ENCODE results near the gene CDON. TPM values are rescaled to one million over a fixed set of nuclear protein-coding genes. Genes with fewer than 3 reads are reported as not detected.
"Not testable (repeated sequence)": the region's sequence is repeated elsewhere in the genome, so short reads cannot be mapped to it uniquely, and the experiment has no call there.

The CDON gene
- total RNA-seq, 2 experiments from 2014 or later = 1.7 to 1.8 TPM

GRCh38 chr11:125987066-125987641 is 75.5 kb downstream of the CDON start:
- DNase-seq = no peak
- ChIA-PET CTCF (no interaction called here), POLR2A (no interaction called here)
- H3K27ac Mint-ChIP-seq = no peak overlapping the region
- H3K27me3 Mint-ChIP-seq = peaks cover 10% of the 10 kb centered on the region
- no peaks in the 10 kb centered on the region for H3K9me3 Mint-ChIP-seq
- H3K4me1 Mint-ChIP-seq = peaks cover 8% of the 10 kb centered on the region
- H3K36me3 Mint-ChIP-seq (ENCODE audit: low read depth) = no peaks in the 10 kb centered on the region
- H3K4me3 Mint-ChIP-seq = no peak overlapping the region

DNA sequence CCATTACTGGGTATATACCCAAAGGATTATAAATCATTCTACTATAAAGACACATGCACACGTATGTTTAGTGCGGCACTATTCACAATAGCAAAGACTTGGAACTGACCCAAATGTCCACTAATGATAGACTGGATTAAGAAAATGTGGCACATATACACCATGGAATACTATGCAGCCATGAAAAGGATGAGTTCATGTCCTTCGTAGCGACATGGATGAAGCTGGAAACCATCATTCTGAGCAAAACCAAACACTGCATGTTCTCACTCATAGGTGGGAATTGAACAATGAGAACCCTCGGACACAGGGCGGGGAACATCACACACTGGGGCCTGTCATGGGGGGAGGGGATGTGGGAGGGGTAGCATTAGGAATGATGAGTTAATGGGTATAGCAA is 76.7 kb downstream of the CDON start:
- CTCF ChIA-PET = not testable (repeated sequence)

GRCh38 chr11:125982348-125982730 is 80.3 kb downstream of the CDON start:
- Mint-ChIP-seq H3K4me1 (no peaks in the 10 kb centered on the region), H3K27me3 (no peaks in the 10 kb centered on the region), H3K27ac (no peak overlapping the region), H3K36me3 (ENCODE audit: low read depth) (no peaks in the 10 kb centered on the region), H3K9me3 (no peaks in the 10 kb centered on the region), H3K4me3 (no peak overlapping the region)
- DNase-seq = no peak
- CTCF ChIA-PET = interaction anchor here (0.7 kb wide), 1 partner anchor 17 kb away, joined by 3 read pairs; no protein-coding TSS in a partner anchor
- POLR2A ChIA-PET = no interaction called here

More for the DNA sequence above, 76.7 kb downstream of the CDON start:
- H3K9me3 Mint-ChIP-seq; H3K4me1 Mint-ChIP-seq; H3K4me3 Mint-ChIP-seq; H3K27ac Mint-ChIP-seq; POLR2A ChIA-PET; DNase-seq; H3K36me3 Mint-ChIP-seq (ENCODE audit: low read depth): not testable (repeated sequence)
- peaks cover 10% of the 10 kb centered on the region for H3K27me3 Mint-ChIP-seq

DNA sequence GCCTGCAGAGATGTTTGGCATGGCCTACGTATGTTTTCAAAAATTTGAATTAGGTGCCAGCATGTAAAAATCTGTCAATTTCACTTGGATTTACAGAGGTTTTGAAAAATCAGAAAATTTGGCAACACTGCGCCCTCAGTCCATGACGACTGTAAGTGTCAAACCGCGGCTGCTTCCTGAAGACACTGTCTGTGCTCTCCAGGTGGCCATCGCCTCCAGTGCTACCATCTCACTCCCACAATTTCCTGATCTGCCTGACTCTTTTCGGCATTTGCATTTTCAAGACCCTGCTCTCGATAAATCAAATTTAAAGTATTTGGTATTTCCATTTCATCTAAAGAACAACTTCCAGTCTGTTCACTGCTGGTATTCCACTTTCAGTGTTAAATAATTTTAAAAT is 82.2 kb downstream of the CDON start:
- no peaks in the 10 kb centered on the region for H3K36me3 Mint-ChIP-seq (ENCODE audit: low read depth)
- no peaks in the 10 kb centered on the region for H3K9me3 Mint-ChIP-seq
- no peaks in the 10 kb centered on the region for H3K4me1 Mint-ChIP-seq
- no peaks in the 10 kb centered on the region for H3K27me3 Mint-ChIP-seq
- H3K27ac Mint-ChIP-seq = no peak overlapping the region
- POLR2A ChIA-PET = no interaction called here
- H3K4me3 Mint-ChIP-seq = no peak overlapping the region
- no peak for DNase-seq
- CTCF ChIA-PET = no interaction called here

- Mint-ChIP-seq H3K27ac (no peak overlapping the region), H3K36me3 (ENCODE audit: low read depth) (no peaks in the 10 kb centered on the region), H3K4me1 (no peaks in the 10 kb centered on the region), H3K27me3 (no peaks in the 10 kb centered on the region), H3K4me3 (no peak overlapping the region), H3K9me3 (no peaks in the 10 kb centered on the region)
- no peak for DNase-seq
- ChIA-PET POLR2A (no interaction called here), CTCF (interaction anchor here (0.9 kb wide), 1 partner anchor 214 kb away, joined by 3 read pairs; no protein-coding TSS in a partner anchor)
Measured at GRCh38 chr11:125979511-125979910, 83.2 kb downstream of the CDON start.

- CTCF ChIA-PET = no interaction called here
- Mint-ChIP-seq H3K9me3 (no peaks in the 10 kb centered on the region), H3K4me1 (no peaks in the 10 kb centered on the region), H3K36me3 (ENCODE audit: low read depth) (no peaks in the 10 kb centered on the region), H3K4me3 (no peak overlapping the region), H3K27me3 (no peaks in the 10 kb centered on the region), H3K27ac (no peak overlapping the region)
- no peak for DNase-seq
- POLR2A ChIA-PET = no interaction called here
Measured at GRCh38 chr11:125978778-125979407, 83.8 kb downstream of the CDON start.

DNA sequence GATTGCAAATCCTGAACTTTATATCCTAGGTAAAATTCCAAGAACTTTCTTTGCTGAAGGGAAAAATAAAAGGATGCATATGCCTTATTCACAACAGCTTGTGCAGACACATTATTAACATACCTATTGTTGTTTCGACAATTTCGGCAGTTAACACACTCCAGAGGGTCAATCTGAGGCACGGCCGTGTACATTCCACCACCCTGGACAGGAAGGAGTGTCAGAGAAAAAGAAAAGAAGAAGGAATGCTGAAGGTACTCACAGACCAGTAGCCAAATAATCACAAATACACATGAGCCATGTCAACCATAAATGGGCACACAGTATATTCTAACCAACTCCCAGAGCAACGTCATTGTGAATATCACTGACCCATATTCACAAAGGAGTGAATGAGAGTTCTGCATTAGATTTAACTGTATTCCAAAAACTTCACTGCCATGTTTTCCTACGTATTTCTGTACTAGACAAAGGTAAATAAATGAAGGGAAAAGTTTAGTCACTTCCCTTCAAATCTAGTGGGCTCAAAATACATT is 84.4 kb downstream of the CDON start:
- POLR2A ChIA-PET = no interaction called here

DNA sequence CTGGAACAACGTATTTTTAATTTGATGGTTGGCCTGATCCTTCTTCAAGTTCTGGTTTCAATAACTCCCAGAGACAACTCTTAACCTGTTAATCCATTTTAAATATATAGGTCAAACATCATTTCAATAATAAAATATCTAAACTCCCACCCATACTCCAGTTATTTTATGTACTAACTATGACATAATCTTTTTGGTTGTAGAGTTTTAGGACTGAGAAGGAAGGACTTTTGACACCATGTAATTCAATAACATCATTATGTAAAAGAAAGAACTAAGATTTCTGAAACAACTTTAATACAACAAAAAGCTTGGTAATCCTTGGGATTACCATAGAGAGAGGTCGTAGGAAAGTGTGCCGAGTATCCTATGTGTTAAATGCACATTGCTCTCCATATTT is 85.3 kb downstream of the CDON start:
- ChIA-PET CTCF (no interaction called here), POLR2A (no interaction called here)
- H3K27me3 Mint-ChIP-seq = no peaks in the 10 kb centered on the region

More for the DNA sequence above, 84.4 kb downstream of the CDON start:
- Mint-ChIP-seq H3K27ac (no peak overlapping the region), H3K4me3 (no peak overlapping the region), H3K9me3 (no peaks in the 10 kb centered on the region), H3K27me3 (no peaks in the 10 kb centered on the region), H3K36me3 (ENCODE audit: low read depth) (no peaks in the 10 kb centered on the region), H3K4me1 (no peaks in the 10 kb centered on the region)
- CTCF ChIA-PET = no interaction called here
- no peak for DNase-seq

DNA sequence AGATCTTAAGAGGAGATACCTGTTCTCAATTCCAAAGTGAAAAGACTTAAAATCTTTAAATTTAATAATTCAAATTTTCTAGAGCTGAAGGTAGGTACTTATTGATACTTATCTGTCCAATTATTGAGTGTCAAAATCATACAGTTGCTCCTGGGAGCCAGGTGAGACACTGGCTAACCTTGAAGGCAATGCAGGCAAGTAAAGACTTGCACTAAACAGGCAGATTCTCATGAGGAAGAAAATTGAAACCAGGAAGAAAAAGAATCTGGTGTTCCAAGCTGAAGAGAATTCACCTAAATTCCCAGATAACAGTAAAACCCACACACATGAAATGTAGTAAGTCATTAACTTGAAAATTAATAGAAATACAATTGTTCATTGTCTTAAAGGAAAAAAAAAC is 86.5 kb downstream of the CDON start:
- CTCF ChIA-PET = no interaction called here
- no peak overlapping the region for H3K4me3 Mint-ChIP-seq

More for the DNA sequence above, 85.3 kb downstream of the CDON start:
- Mint-ChIP-seq H3K9me3 (no peaks in the 10 kb centered on the region), H3K27ac (no peak overlapping the region), H3K36me3 (ENCODE audit: low read depth) (no peaks in the 10 kb centered on the region), H3K4me1 (no peaks in the 10 kb centered on the region), H3K4me3 (no peak overlapping the region)
- no peak for DNase-seq

GRCh38 chr11:125975634-125976033 is 87.0 kb downstream of the CDON start:
- POLR2A ChIA-PET = no interaction called here
- Mint-ChIP-seq H3K4me3 (no peak overlapping the region), H3K36me3 (ENCODE audit: low read depth) (no peaks in the 10 kb centered on the region)

More for the DNA sequence above, 86.5 kb downstream of the CDON start:
- Mint-ChIP-seq H3K27ac (no peak overlapping the region), H3K4me1 (no peaks in the 10 kb centered on the region), H3K9me3 (no peaks in the 10 kb centered on the region), H3K27me3 (no peaks in the 10 kb centered on the region), H3K36me3 (ENCODE audit: low read depth) (no peaks in the 10 kb centered on the region)
- no peak for DNase-seq
- POLR2A ChIA-PET = no interaction called here

GRCh38 chr11:125974284-125974683 is 88.4 kb downstream of the CDON start:
- Mint-ChIP-seq H3K36me3 (ENCODE audit: low read depth) (no peaks in the 10 kb centered on the region), H3K9me3 (no peaks in the 10 kb centered on the region), H3K27me3 (no peaks in the 10 kb centered on the region), H3K4me3 (no peak overlapping the region), H3K4me1 (no peaks in the 10 kb centered on the region), H3K27ac (no peak overlapping the region)
- DNase-seq = no peak
- ChIA-PET CTCF (no interaction called here), POLR2A (no interaction called here)

More at GRCh38 chr11:125975634-125976033, 87.0 kb downstream of the CDON start:
- DNase-seq = no peak
- no peaks in the 10 kb centered on the region for H3K4me1 Mint-ChIP-seq
- CTCF ChIA-PET = no interaction called here
- H3K27ac Mint-ChIP-seq = no peak overlapping the region
- H3K27me3 Mint-ChIP-seq = no peaks in the 10 kb centered on the region
- H3K9me3 Mint-ChIP-seq = no peaks in the 10 kb centered on the region

- no peak overlapping the region for H3K4me3 Mint-ChIP-seq
- POLR2A ChIA-PET = no interaction called here
- H3K27me3 Mint-ChIP-seq = no peaks in the 10 kb centered on the region
- no peaks in the 10 kb centered on the region for H3K9me3 Mint-ChIP-seq
- H3K27ac Mint-ChIP-seq = no peak overlapping the region
- no peaks in the 10 kb centered on the region for H3K36me3 Mint-ChIP-seq (ENCODE audit: low read depth)
- no peaks in the 10 kb centered on the region for H3K4me1 Mint-ChIP-seq
- CTCF ChIA-PET = interaction anchor here (0.7 kb wide), 1 partner anchor 222 kb away, joined by 3 read pairs; no protein-coding TSS in a partner anchor
- no peak for DNase-seq
Measured at GRCh38 chr11:125971618-125972017, 91.0 kb downstream of the CDON start.

DNA sequence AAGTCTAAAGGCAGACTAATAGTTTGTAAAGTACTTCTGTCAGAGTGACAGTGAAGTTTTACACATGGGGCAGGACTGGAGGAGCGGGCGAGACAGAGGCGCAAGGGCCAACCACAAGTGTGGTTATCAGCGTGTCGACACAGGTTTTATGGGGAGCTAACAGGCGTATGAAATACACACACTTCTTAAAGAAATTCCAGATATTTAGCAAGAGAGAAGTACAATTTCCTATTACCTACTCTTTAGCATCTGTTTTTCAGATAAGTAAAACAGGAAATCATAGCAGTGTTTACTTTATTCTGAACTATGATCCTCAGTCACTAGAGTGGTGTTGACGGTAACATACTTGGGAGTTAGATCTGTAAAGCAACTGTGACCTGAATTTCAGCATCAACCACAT is 94.3 kb downstream of the CDON start:
- CTCF ChIA-PET = no interaction called here
- H3K27me3 Mint-ChIP-seq = peaks cover 7% of the 10 kb centered on the region
- no peak overlapping the region for H3K4me3 Mint-ChIP-seq
- DNase-seq = no peak
- H3K9me3 Mint-ChIP-seq = no peaks in the 10 kb centered on the region
- POLR2A ChIA-PET = no interaction called here
- H3K27ac Mint-ChIP-seq = no peak overlapping the region
- H3K36me3 Mint-ChIP-seq (ENCODE audit: low read depth) = no peaks in the 10 kb centered on the region
- H3K4me1 Mint-ChIP-seq = no peaks in the 10 kb centered on the region

- Mint-ChIP-seq H3K4me3 (no peak overlapping the region), H3K27ac (no peak overlapping the region), H3K27me3 (peaks cover 7% of the 10 kb centered on the region), H3K36me3 (ENCODE audit: low read depth) (no peaks in the 10 kb centered on the region), H3K9me3 (no peaks in the 10 kb centered on the region), H3K4me1 (no peaks in the 10 kb centered on the region)
- POLR2A ChIA-PET = no interaction called here
- DNase-seq = no peak
- CTCF ChIA-PET = no interaction called here
Measured at GRCh38 chr11:125967515-125967914, 95.2 kb downstream of the CDON start.

Data from activated CD4-positive, alpha-beta memory T cell treated with anti-CD3 and anti-CD28 coated beads, Interleukin-2, amount 10 ng/mL, durations not matched to agents 7 days and 5 days (primary cell).